Gastroesophageal sphincter (tissue), 3 donors: ENCODE data around the gene CCDC3.

Experiments
- EP300 ChIP-seq: sonication (generic); formaldehyde crosslinking; IDR thresholded peaks from one replicate; pipeline ENCODE4 v1.6.1; 2017; ENCODE audit warnings: antibody characterized with exemption, mild to moderate bottlenecking
- POLR2A ChIP-seq, 2 donors: fragments of 450-650 bp; IDR thresholded peaks; one replicate each; pipeline ENCODE4 v1.6.1; 2017; ENCODE audit warnings: antibody characterized with exemption in 2 of 2, mild to moderate bottlenecking in 2 of 2, moderate library complexity in 1 of 2
- POLR2AphosphoS5 ChIP-seq: sonication (generic); formaldehyde crosslinking; IDR thresholded peaks from one replicate; pipeline ENCODE4 v1.6.1; 2017; ENCODE audit warnings: antibody characterized with exemption
- TF ChIP-seq, protein P1 (sequence below), 4 experiments: fragments of 200-600 bp in 2 of 4; fragments of 450-650 bp in 2 of 4; sonication (generic) in 1 of 4; IDR thresholded peaks; one replicate each; pipeline ENCODE4 v1.5.1; 2017 to 2019; ENCODE audit warnings: antibody characterized with exemption in 4 of 4, mild to moderate bottlenecking in 2 of 4, moderate library complexity in 2 of 4

DNA sequence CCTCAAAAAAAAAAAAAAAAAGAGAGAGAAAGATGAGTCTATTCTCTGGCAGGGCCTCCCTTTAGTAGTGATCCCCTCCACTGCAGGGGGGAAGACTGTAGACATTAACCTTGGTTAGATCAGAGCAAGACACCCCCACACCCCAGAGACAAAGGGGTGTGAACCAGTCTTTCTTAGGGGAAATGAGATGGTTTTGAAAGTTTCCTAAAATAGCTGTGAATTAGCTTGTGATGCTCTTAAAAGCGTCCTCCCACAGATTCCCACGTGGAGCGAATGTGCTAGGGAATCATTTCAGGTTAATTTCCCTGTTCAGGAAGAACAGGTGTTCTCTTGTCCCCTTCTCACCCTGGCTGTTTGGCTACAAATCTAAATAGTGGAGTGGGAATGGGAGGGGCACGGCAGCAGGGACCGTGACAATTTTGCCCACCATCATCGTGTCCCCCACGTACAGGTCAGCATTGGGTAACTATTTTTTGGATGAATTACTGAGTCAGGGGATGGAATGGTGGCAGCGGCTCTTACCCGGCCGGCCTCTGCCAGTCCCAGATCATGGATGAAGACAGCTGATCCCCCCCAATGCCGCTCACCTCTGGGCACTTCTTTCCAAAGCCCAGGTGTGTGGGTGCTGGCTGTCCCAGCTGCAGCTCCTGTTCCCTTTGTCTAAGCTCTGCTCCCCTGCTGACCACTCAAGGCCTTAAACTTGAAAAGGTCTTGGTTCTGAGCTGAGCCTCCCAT lies 152.9 kb downstream of the CCDC3 start:
- TF ChIP-seq, protein P1, sequence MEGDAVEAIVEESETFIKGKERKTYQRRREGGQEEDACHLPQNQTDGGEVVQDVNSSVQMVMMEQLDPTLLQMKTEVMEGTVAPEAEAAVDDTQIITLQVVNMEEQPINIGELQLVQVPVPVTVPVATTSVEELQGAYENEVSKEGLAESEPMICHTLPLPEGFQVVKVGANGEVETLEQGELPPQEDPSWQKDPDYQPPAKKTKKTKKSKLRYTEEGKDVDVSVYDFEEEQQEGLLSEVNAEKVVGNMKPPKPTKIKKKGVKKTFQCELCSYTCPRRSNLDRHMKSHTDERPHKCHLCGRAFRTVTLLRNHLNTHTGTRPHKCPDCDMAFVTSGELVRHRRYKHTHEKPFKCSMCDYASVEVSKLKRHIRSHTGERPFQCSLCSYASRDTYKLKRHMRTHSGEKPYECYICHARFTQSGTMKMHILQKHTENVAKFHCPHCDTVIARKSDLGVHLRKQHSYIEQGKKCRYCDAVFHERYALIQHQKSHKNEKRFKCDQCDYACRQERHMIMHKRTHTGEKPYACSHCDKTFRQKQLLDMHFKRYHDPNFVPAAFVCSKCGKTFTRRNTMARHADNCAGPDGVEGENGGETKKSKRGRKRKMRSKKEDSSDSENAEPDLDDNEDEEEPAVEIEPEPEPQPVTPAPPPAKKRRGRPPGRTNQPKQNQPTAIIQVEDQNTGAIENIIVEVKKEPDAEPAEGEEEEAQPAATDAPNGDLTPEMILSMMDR (IDR thresholded peaks at IDR 0.05), result no peak
- TF ChIP-seq POLR2A (IDR thresholded peaks at IDR 0.05) (no peak), EP300 (no peak), POLR2AphosphoS5 (no peak)
